GM13976 (cell line): ENCODE results near the gene KRT72.

Experiments
- DNase-seq: peaks from one replicate; pipeline ENCODE4 v3.0.0; 2012; ENCODE audit warnings: low spot score
- CTCF ChIP-seq: IDR thresholded peaks from 2 replicates; pipeline ENCODE4 v1.5.1; 2012; ENCODE audit warnings: borderline replicate concordance, mild to moderate bottlenecking; ENCODE audit not compliant: insufficient read depth; ENCODE audit errors: extremely low read depth, missing control alignments, control extremely low read depth
- in situ Hi-C: fragments of 300-500 bp; cut with MboI; formaldehyde crosslinking; loops from one replicate; pipeline ENCODE4 v1.12.0; 2022; ENCODE audit warnings: low sequenced_read_pairs, mixed read lengths, inconsistent platforms; ENCODE audit not compliant: unreplicated experiment

KRT72 gene

GRCh38 chr12:52568111-52568510 lies 33.2 kb downstream of the KRT72 start:
- no peak for TF ChIP-seq CTCF
- no peak for DNase-seq
- in situ Hi-C loops = no loop called here

GRCh38 chr12:52566847-52567291 lies 34.4 kb downstream of the KRT72 start:
- in situ Hi-C loops = no loop called here
- DNase-seq = no peak
- no peak for TF ChIP-seq CTCF

GRCh38 chr12:52564582-52564981 lies 36.7 kb downstream of the KRT72 start:
- in situ Hi-C loops = no loop called here
- no peak for TF ChIP-seq CTCF
- DNase-seq = no peak

GRCh38 chr12:52561880-52562449 lies 39.3 kb downstream of the KRT72 start:
- in situ Hi-C loops = no loop called here
- no peak for TF ChIP-seq CTCF
- no peak for DNase-seq

- DNase-seq = no peak
- in situ Hi-C loops = no loop called here
- TF ChIP-seq CTCF = no peak
Measured at GRCh38 chr12:52559979-52560378, 41.3 kb downstream of the KRT72 start.

- in situ Hi-C loops = no loop called here
- DNase-seq = no peak
- no peak for TF ChIP-seq CTCF
Measured at GRCh38 chr12:52558781-52559445, 42.4 kb downstream of the KRT72 start.
